Astrocyte of the cerebellum (primary cell): Measurements from ENCODE around the gene RMC1.
A peak's percentile ranks its signal among the peaks of the same experiment; 100 is the strongest.

Experiments used
- DNase-seq: peaks from one replicate; pipeline ENCODE4 v3.0.0-alpha.2; 2011; ENCODE audit warnings: low read depth
- H3K4me3 ChIP-seq: 2 replicates; pipeline ENCODE4 v1.5.1; 2011; ENCODE audit warnings: mild to moderate bottlenecking, low read depth, low read length, moderate library complexity
- CTCF ChIP-seq: IDR thresholded peaks from 2 replicates; pipeline ENCODE4 v1.5.1; 2012; ENCODE audit warnings: low read length, low read depth, moderate library complexity, mild to moderate bottlenecking; ENCODE audit errors: missing control alignments
- in situ Hi-C: cut with HindIII; loops from 2 replicates; pipeline ENCODE4 v1.10.0; 2017; ENCODE audit warnings: low sequenced_read_pairs

Gene RMC1

GRCh38 chr18:23519734-23520133 is 16.4 kb downstream of the RMC1 start:
- no peak for TF ChIP-seq CTCF
- in situ Hi-C loops = loop anchor here (25.0 kb wide), 1 partner anchor 593 kb away; no protein-coding TSS in a partner anchor
- H3K4me3 ChIP-seq = no peak overlapping the region
- no peak for DNase-seq

- TF ChIP-seq CTCF = no peak
- no peak for DNase-seq
- in situ Hi-C loops = loop anchor here (25.0 kb wide), 1 partner anchor 591 kb away; no protein-coding TSS in a partner anchor
- H3K4me3 ChIP-seq = no peak overlapping the region
Observed at GRCh38 chr18:23521271-23521670, 18.0 kb downstream of the RMC1 start.

GRCh38 chr18:23521907-23522306 is 18.6 kb downstream of the RMC1 start:
- in situ Hi-C loops = loop anchor here (25.0 kb wide), 1 partner anchor 590 kb away; no protein-coding TSS in a partner anchor
- TF ChIP-seq CTCF = no peak
- no peak overlapping the region for H3K4me3 ChIP-seq
- DNase-seq = no peak

GRCh38 chr18:23523429-23524212 is 20.3 kb downstream of the RMC1 start:
- no peak for TF ChIP-seq CTCF
- H3K4me3 ChIP-seq = no peak overlapping the region
- DNase-seq = peak; percentile 27
- in situ Hi-C loops = loop anchor here (25.0 kb wide), 1 partner anchor 589 kb away; no protein-coding TSS in a partner anchor

- no peak for TF ChIP-seq CTCF
- DNase-seq = no peak
- in situ Hi-C loops = loop anchor here (25.0 kb wide), 1 partner anchor 588 kb away; no protein-coding TSS in a partner anchor
- no peak overlapping the region for H3K4me3 ChIP-seq
Observed at GRCh38 chr18:23524213-23524707, 20.9 kb downstream of the RMC1 start.

GRCh38 chr18:23526501-23527063 is 23.3 kb downstream of the RMC1 start:
- in situ Hi-C loops = no loop called here
- H3K4me3 ChIP-seq = no peak overlapping the region
- no peak for TF ChIP-seq CTCF
- DNase-seq = no peak
